ENCODE measurements around the gene B3GNT8.
A peak's percentile ranks its signal among the peaks of the same experiment; 100 is the strongest.

The B3GNT8 gene

DNA sequence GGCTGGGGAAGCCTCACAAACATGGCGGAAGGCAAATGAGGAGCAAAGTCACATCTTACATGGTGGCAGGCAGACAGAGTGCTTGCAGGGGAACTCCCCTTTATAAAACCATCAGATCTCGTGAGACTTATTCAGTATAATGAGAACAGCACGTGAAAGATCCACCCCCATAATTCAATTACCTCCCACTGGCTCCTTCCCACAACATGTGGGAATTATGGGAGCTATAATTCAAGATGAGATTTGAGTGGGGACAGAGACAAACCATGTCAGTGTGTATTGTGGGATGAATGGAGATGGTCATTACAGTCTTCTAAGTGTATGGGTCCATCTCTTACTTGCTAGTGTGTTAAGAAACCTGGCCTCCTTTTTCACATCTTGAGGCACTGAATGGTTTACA is 25.2 kb downstream of the B3GNT8 start:
- H3K4me2 ChIP-seq (ENCODE audit: low read length), result no peak overlapping the region
- no peaks in the 10 kb centered on the region for H3K36me3 ChIP-seq (replicated peaks; ENCODE audit: low read depth, low read length)
- H3K27ac ChIP-seq (ENCODE audit: low read length), result no peak overlapping the region
- no peak overlapping the region for H3K9ac ChIP-seq (ENCODE audit: low read length)
- no peaks in the 10 kb centered on the region for H3K27me3 ChIP-seq (ENCODE audit: low read depth, low read length)
- H2AFZ ChIP-seq (ENCODE audit: low read depth, low read length), result no peak overlapping the region
- peaks cover 20% of the 10 kb centered on the region for H3K79me2 ChIP-seq (ENCODE audit: low read length)
- peaks cover 9% of the 10 kb centered on the region for H3K4me1 ChIP-seq (ENCODE audit: low read length)
- TF ChIP-seq, protein P1, sequence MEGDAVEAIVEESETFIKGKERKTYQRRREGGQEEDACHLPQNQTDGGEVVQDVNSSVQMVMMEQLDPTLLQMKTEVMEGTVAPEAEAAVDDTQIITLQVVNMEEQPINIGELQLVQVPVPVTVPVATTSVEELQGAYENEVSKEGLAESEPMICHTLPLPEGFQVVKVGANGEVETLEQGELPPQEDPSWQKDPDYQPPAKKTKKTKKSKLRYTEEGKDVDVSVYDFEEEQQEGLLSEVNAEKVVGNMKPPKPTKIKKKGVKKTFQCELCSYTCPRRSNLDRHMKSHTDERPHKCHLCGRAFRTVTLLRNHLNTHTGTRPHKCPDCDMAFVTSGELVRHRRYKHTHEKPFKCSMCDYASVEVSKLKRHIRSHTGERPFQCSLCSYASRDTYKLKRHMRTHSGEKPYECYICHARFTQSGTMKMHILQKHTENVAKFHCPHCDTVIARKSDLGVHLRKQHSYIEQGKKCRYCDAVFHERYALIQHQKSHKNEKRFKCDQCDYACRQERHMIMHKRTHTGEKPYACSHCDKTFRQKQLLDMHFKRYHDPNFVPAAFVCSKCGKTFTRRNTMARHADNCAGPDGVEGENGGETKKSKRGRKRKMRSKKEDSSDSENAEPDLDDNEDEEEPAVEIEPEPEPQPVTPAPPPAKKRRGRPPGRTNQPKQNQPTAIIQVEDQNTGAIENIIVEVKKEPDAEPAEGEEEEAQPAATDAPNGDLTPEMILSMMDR (IDR thresholded peaks at IDR 0.05; ENCODE audit: low read depth, low read length), result no peak
- TF ChIP-seq EZH2phosphoT487 (IDR thresholded peaks at IDR 0.05; ENCODE audit: low read depth), result no peak
- no peak overlapping the region for H3K4me3 ChIP-seq (ENCODE audit: low read length)
- H3K9me3 ChIP-seq (ENCODE audit: insufficient read depth, low read length), result no peaks in the 10 kb centered on the region
- H4K20me1 ChIP-seq (ENCODE audit: insufficient read depth, low read length), result no peaks in the 10 kb centered on the region

DNA sequence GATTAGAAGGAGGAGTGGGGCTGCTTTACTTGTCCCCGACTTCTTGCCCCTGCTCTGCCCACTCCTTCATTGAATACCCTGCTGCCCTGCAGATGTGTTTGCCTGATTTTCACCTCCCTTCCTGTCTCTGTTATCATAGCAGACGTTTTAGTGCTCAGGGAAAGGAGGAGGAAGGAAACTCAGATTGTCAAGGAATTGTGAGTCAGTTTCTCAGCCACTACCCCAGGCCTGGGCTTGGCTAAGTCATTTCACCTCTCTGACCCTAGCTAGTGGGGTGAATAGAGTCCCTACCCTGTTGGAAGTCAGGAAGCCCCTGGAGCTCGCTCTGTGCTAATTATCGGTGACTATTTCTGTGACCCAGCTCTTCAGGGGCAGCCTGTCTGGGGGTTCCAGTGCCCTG is 25.7 kb downstream of the B3GNT8 start:
- Histone ChIP-seq H4K20me1 (ENCODE audit: insufficient read depth, low read length) (no peaks in the 10 kb centered on the region), H3K27me3 (ENCODE audit: low read depth, low read length) (no peaks in the 10 kb centered on the region), H3K4me2 (ENCODE audit: low read length) (no peak overlapping the region), H3K27ac (ENCODE audit: low read length) (no peak overlapping the region), H3K4me1 (ENCODE audit: low read length) (peaks cover 10% of the 10 kb centered on the region), H3K36me3 (replicated peaks; ENCODE audit: low read depth, low read length) (no peaks in the 10 kb centered on the region), H2AFZ (ENCODE audit: low read depth, low read length) (no peak overlapping the region), H3K9me3 (ENCODE audit: insufficient read depth, low read length) (no peaks in the 10 kb centered on the region), H3K79me2 (ENCODE audit: low read length) (peaks cover 25% of the 10 kb centered on the region), H3K4me3 (ENCODE audit: low read length) (no peak overlapping the region), H3K9ac (ENCODE audit: low read length) (no peak overlapping the region)
- TF ChIP-seq, protein P1 (IDR thresholded peaks at IDR 0.05; ENCODE audit: low read depth, low read length), result no peak
- no peak for TF ChIP-seq EZH2phosphoT487 (IDR thresholded peaks at IDR 0.05; ENCODE audit: low read depth)

DNA sequence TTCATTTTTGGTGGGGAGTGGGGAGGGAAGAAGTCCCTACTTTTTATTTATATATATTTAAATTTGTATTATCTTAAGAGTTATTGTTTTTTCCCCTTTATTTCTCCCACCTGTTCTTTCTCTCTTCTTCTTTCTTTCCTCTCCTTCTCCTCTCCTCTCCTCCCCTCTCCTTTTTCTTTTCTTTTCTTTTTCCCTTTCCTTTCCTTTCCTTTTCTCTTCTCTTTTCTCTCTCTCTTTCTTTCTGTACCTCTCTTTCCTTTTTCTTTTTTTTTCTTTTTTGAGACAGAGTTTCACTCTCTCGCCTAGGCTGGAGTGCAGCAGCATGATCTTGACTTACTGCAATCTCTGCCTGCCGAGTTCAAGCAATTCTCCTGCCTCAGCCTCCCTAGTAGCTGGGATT is 27.6 kb downstream of the B3GNT8 start:
- TF ChIP-seq, protein P1 (IDR thresholded peaks at IDR 0.05; ENCODE audit: low read depth, low read length), result no peak
- no peak for TF ChIP-seq EZH2phosphoT487 (IDR thresholded peaks at IDR 0.05; ENCODE audit: low read depth)
- peaks cover 44% of the 10 kb centered on the region for H3K79me2 ChIP-seq (ENCODE audit: low read length)

DNA sequence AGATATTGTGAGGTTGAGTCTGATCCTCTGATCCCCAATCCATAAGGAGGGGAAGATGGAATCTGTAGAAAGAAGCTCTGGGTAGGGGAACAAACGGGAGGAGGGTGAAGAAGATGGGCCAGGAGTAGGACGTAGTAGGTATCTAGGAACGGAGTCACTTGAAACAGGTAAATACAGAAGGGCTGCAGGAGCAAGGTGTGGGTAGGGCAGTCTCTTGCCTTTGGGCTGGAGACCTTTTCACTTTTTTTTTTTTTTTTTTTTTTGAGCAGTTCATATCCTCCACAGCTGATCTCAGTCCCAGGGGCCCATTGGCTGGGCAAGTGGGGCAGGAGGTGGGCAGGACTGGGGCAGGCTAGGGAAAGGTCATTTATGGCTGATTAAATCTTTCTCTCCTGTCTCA is 28.1 kb downstream of the B3GNT8 start:
- Histone ChIP-seq H2AFZ (ENCODE audit: low read depth, low read length) (no peak overlapping the region), H3K36me3 (replicated peaks; ENCODE audit: low read depth, low read length) (peaks cover 8% of the 10 kb centered on the region), H3K27me3 (ENCODE audit: low read depth, low read length) (no peaks in the 10 kb centered on the region), H3K9me3 (ENCODE audit: insufficient read depth, low read length) (no peaks in the 10 kb centered on the region), H4K20me1 (ENCODE audit: insufficient read depth, low read length) (no peaks in the 10 kb centered on the region), H3K27ac (ENCODE audit: low read length) (no peak overlapping the region), H3K4me3 (ENCODE audit: low read length) (peak overlapping the region; percentile 84), H3K9ac (ENCODE audit: low read length) (peak overlapping the region; percentile 80; the same call in 1 of the 2 replicates), H3K4me2 (ENCODE audit: low read length) (peak overlapping the region; percentile 96), H3K79me2 (ENCODE audit: low read length) (peaks cover 48% of the 10 kb centered on the region), H3K4me1 (ENCODE audit: low read length) (peaks cover 26% of the 10 kb centered on the region)
- TF ChIP-seq EZH2phosphoT487 (IDR thresholded peaks at IDR 0.05; ENCODE audit: low read depth), result no peak
- TF ChIP-seq, protein P1 (IDR thresholded peaks at IDR 0.05; ENCODE audit: low read depth, low read length), result no peak

More for the DNA sequence above, 27.6 kb downstream of the B3GNT8 start:
- H4K20me1 ChIP-seq (ENCODE audit: insufficient read depth, low read length), result no peaks in the 10 kb centered on the region
- H3K4me2 ChIP-seq (ENCODE audit: low read length), result no peak overlapping the region
- H2AFZ ChIP-seq (ENCODE audit: low read depth, low read length), result no peak overlapping the region
- no peaks in the 10 kb centered on the region for H3K9me3 ChIP-seq (ENCODE audit: insufficient read depth, low read length)
- H3K27ac ChIP-seq (ENCODE audit: low read length), result no peak overlapping the region
- H3K4me1 ChIP-seq (ENCODE audit: low read length), result peaks cover 26% of the 10 kb centered on the region
- peaks cover 8% of the 10 kb centered on the region for H3K36me3 ChIP-seq (replicated peaks; ENCODE audit: low read depth, low read length)
- H3K27me3 ChIP-seq (ENCODE audit: low read depth, low read length), result no peaks in the 10 kb centered on the region
- no peak overlapping the region for H3K4me3 ChIP-seq (ENCODE audit: low read length)
- no peak overlapping the region for H3K9ac ChIP-seq (ENCODE audit: low read length)

Data from OCI-LY3 (cell line).